Cardiac fibroblast (primary cell): Measurements from ENCODE around the gene COL3A1.

ENCODE experiments used
- DNase-seq, 2 donors: peaks; one replicate each; pipeline versions ENCODE4 v3.0.0 to v3.0.0-alpha.2; 2010; ENCODE audit warnings: low read depth in 2 of 2
- H3K4me3 ChIP-seq, 2 donors: replicated peaks in 1 of 2; 1 replicate in 1 of 2; 2 replicates in 1 of 2; pipeline ENCODE4 v1.5.1; 2011; ENCODE audit warnings: low read depth in 2 of 2, low read length in 2 of 2, mild to moderate bottlenecking in 2 of 2, moderate library complexity in 1 of 2
- TF ChIP-seq, protein P1 (sequence below): IDR thresholded peaks from one replicate; pipeline ENCODE4 v1.5.1; 2011; ENCODE audit warnings: low read depth, mild to moderate bottlenecking, low read length, inconsistent platforms

Gene COL3A1

GRCh38 chr2:188964976-188965546 is 9.1 kb upstream of the COL3A1 start:
- peak in 1 of 2 donors; percentile 65 for DNase-seq
- H3K4me3 ChIP-seq: no peak overlapping the region

DNA sequence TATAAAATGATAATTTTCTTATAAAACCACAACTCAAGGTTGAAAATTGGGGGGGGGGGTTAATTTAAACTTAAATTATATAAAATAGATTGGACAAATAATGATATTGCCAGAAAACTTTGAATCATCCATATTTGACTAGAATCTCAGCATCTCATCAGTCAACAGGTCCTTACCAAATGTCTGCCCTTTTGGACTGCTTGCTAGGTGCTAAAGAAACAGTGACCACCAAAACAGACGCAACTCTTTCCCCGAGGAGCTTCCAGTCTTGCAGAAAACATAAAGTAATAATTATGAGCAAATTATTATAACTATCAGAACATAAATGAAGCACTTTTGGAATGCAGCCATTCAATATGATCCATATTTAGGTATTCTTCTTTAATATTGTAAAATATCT is 8.6 kb upstream of the COL3A1 start:
- no peak overlapping the region for H3K4me3 ChIP-seq
- DNase-seq: peak in 1 of 2 donors; percentile 28
- TF ChIP-seq, protein P1, sequence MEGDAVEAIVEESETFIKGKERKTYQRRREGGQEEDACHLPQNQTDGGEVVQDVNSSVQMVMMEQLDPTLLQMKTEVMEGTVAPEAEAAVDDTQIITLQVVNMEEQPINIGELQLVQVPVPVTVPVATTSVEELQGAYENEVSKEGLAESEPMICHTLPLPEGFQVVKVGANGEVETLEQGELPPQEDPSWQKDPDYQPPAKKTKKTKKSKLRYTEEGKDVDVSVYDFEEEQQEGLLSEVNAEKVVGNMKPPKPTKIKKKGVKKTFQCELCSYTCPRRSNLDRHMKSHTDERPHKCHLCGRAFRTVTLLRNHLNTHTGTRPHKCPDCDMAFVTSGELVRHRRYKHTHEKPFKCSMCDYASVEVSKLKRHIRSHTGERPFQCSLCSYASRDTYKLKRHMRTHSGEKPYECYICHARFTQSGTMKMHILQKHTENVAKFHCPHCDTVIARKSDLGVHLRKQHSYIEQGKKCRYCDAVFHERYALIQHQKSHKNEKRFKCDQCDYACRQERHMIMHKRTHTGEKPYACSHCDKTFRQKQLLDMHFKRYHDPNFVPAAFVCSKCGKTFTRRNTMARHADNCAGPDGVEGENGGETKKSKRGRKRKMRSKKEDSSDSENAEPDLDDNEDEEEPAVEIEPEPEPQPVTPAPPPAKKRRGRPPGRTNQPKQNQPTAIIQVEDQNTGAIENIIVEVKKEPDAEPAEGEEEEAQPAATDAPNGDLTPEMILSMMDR: no peak

More at GRCh38 chr2:188964976-188965546, 9.1 kb upstream of the COL3A1 start:
- TF ChIP-seq, protein P1: no peak

DNA sequence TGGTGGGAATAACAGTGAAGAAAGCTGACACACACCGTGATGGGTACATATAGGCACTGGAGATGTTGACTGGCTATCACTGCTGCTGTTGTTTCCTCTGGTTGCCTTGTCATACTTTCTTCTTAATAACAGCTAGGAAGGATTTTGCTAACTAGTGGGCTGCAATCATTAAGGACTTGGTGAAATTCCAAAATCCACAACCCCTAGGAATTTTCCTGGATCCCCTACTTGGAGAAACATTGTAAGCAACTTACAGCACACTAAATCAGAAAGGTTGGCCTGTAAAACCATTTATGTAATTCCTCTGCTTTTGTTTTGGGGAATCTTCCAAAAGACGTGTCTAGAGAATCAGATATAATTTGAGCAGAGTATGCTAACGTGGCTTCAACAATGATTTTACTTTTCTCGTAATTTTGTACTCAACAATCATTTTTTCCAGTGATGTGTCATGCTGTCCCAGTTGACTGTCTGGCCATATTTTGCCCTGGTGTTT is 8.0 kb upstream of the COL3A1 start:
- peak; percentile 56 to 78 for DNase-seq
- TF ChIP-seq, protein P1: no peak
- no peak overlapping the region for H3K4me3 ChIP-seq

DNA sequence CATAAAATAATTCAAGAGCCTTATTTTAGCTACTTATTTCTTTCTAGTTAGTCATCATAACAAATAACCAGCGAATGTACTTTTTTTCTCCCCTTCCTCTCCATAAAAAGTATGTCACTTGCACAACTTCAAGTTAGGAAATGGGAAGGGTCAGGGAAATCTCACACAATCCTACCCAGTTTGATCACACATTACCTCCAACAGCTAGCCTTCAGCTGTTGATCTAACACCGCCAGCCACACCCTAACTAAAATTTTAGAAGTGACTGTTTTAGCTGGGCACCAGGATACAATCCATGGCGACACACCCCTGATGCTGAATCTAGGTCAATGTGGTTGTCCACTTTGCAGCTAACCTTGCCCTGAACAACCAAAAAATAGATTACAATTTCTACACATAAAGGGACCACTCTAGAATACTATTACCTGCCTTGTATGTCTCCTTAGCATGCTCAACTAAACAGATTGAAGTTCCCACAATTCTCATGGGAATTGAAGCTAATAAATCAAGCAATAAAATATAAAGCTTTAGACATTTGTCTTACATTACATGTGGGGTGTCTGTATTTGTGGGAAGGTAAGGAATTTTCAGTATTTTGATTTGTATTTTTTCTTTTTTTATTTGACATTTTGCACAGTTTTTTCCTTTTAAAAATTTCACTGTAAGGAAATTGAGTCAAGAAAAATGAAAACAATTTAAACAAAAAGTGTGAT is 7.3 kb upstream of the COL3A1 start:
- H3K4me3 ChIP-seq: no peak overlapping the region
- peak in 1 of 2 donors; percentile 59 for DNase-seq
- TF ChIP-seq, protein P1: no peak

GRCh38 chr2:188969236-188969635 is 4.9 kb upstream of the COL3A1 start:
- DNase-seq: peak; percentile 57 to 83
- TF ChIP-seq, protein P1: no peak
- H3K4me3 ChIP-seq: no peak overlapping the region

- H3K4me3 ChIP-seq: no peak overlapping the region
- no peak for DNase-seq
- TF ChIP-seq, protein P1: no peak
Observed at GRCh38 chr2:188969651-188970050, 4.5 kb upstream of the COL3A1 start.
